ENCODE results near the gene KCNN4. TPM values are rescaled to one million over a fixed set of nuclear protein-coding genes. Genes with fewer than 3 reads are reported as not detected.

KCNN4 gene
- total RNA-seq (2016; rRNA removed; fragmentation: Illumina TruSeq; extraction: Trizol) (0.13 TPM in 1 of 2 replicates, not detected in the other), polyA plus RNA-seq (2011; rRNA removed) (0.25 and 0.60 TPM in 2 replicates), polyA minus RNA-seq (2011; rRNA and poly(A)+ RNA removed; ENCODE audit: low replicate concordance) (0.16 and 81.5 TPM in 2 replicates), Bru-seq, nascent RNA (percentile 15 among the genes with signal in this experiment), BruChase-seq, experiment 1, labeled RNA remaining after a 6-hour chase (percentile 20 among the genes with signal in this experiment), BruChase-seq, experiment 2, labeled RNA remaining after a 2-hour chase (percentile 17 among the genes with signal in this experiment)
- total RNA-seq (2016; cell fraction: cytosol; rRNA removed; fragmentation: Illumina TruSeq; extraction: Trizol; ENCODE audit: low read depth) = not detected in 2 replicates
- total RNA-seq (2016; cell fraction: insoluble cytoplasmic fraction; rRNA removed; fragmentation: Illumina TruSeq; extraction: Trizol) = 0.15 TPM in 1 of 2 replicates, not detected in the other
- total RNA-seq (2016; cell fraction: membrane; rRNA removed; fragmentation: Illumina TruSeq; extraction: Trizol) = not detected in 2 replicates
- 0.50 TPM in 1 of 2 replicates, not detected in the other for total RNA-seq (2016; cell fraction: nucleus; rRNA removed; fragmentation: Illumina TruSeq; extraction: Trizol)
- polyA plus RNA-seq (2011; cell fraction: cytosol; rRNA removed) = 0.18 and 0.19 TPM in 2 replicates
- 0.92 and 1.2 TPM in 2 replicates for polyA plus RNA-seq (2011; cell fraction: nucleus; rRNA removed)
- 0.19 TPM in 1 of 2 replicates, not detected in the other for polyA plus RNA-seq (2012)
- polyA plus RNA-seq (2016; cell fraction: cytosol; fragmentation: Illumina TruSeq; extraction: Trizol; ENCODE audit: low read depth) = 0.06 TPM in 1 of 2 replicates, not detected in the other
- not detected in 2 replicates for polyA plus RNA-seq (2016; cell fraction: insoluble cytoplasmic fraction; fragmentation: Illumina TruSeq; extraction: Trizol; ENCODE audit: low read depth)
- polyA plus RNA-seq (2016; cell fraction: membrane; fragmentation: Illumina TruSeq; extraction: Trizol; ENCODE audit: low read depth) = not detected in 2 replicates
- 0.37 and 0.55 TPM in 2 replicates for polyA plus RNA-seq (2016; cell fraction: nucleus; fragmentation: Illumina TruSeq; extraction: Trizol; ENCODE audit: insufficient read depth, low read depth)
- polyA minus RNA-seq (2011; cell fraction: cytosol; rRNA and poly(A)+ RNA removed) = 0.89 and 0.97 TPM in 2 replicates
- polyA minus RNA-seq (2011; cell fraction: nucleus; rRNA and poly(A)+ RNA removed) = 0.64 TPM in 1 of 2 replicates, not detected in the other
- long read RNA-seq, experiment 1 = 0 reads
- long read RNA-seq, experiment 2 = 0 reads

- Histone ChIP-seq H3K27me3 (ENCODE audit: control insufficient read depth in 1 of 2, insufficient read depth in 2 of 2, low read length in 2 of 2) (no peaks in the 10 kb centered on the region), H4K20me1 (ENCODE audit: insufficient read depth, low read length) (no peaks in the 10 kb centered on the region), H2AFZ (ENCODE audit: low read length) (no peak within 1 kb of the TSS), H3K4me1 (ENCODE audit: insufficient read depth, low read length) (peaks cover 32% of the 10 kb centered on the region), H3K9me3 (ENCODE audit: low read length) (no peaks in the 10 kb centered on the region), H3K4me2 (ENCODE audit: low read depth, low read length) (peak within 1 kb of the TSS; percentile 49; the same call in 1 of the 2 replicates), H3K79me2 (ENCODE audit: insufficient read depth, low read length) (no peaks in the 10 kb centered on the region), H3K36me3 (replicated peaks in 1 of 2; ENCODE audit: control insufficient read depth in 1 of 2, insufficient read depth in 2 of 2, low read length in 2 of 2) (no peaks in the 10 kb centered on the region), H3K4me3 (replicated peaks in 1 of 3; ENCODE audit: insufficient read depth in 1 of 3, low read depth in 2 of 3, low read length in 3 of 3) (no peak within 1 kb of the TSS; a peak in 1 of 6 replicates), H3K27ac (ENCODE audit: extremely low read length, insufficient read depth, low read length) (no peak within 1 kb of the TSS), H3K9ac (ENCODE audit: insufficient read depth, low read depth, low read length) (no peak within 1 kb of the TSS)
- POLR2A ChIA-PET = no interaction called here
- CTCF ChIA-PET (ENCODE audit: low intra/inter-chr PET ratio, low total read pairs) = no interaction called here
- no peak for FAIRE-seq
- intact Hi-C loops (cut with micrococcal nuclease; ENCODE audit: unreplicated experiment) (no loop called here), in situ Hi-C loops (cut with HindIII; ENCODE audit: extremely low pct_ligation_motif_present, low pct_unique_long_range_greater_than_20kb) (loop anchor here (5.0 kb wide), 1 partner anchor 34 kb away; no protein-coding TSS in a partner anchor)
- TF ChIP-seq ZNF646 (CRISPR knock-in tag; IDR thresholded peaks at IDR 0.05) = peak; percentile 89
- TF ChIP-seq NR2C2 (CRISPR knock-in tag; IDR thresholded peaks at IDR 0.05; ENCODE audit: borderline replicate concordance) = no peak
- ATAC-seq = peak; percentile 38; the same call in 2 of the 3 replicates
- no TSS peak for BruUV-seq (replicated peaks)
- WGBS (ENCODE audit: low lambda C conversion rate) = 13% methylated on average over 17 of the region's 19 CpGs
- DNase-seq (ENCODE audit: low spot score) = no peak
These were observed at the start of gene KCNN4 for GRCh38 chr19:43780706-43781525. Gene KCNN4, minus strand, starts transcription at chr19:43780973. Its CDS starts 112 bp downstream, at chr19:43780861.
